Measurements from ENCODE around the gene KNDC1.

- no peak for TF ChIP-seq CTCF (IDR thresholded peaks at IDR 0.05)
- no peak for TF ChIP-seq POLR2A (IDR thresholded peaks at IDR 0.05)
- TF ChIP-seq EP300 (IDR thresholded peaks at IDR 0.05): no peak
- TF ChIP-seq POLR2AphosphoS5 (IDR thresholded peaks at IDR 0.05): no peak
Measured at GRCh38 chr10:133141958-133142340, 18.1 kb upstream of the KNDC1 start.
